Measurements from ENCODE around the gene KCNQ5. TPM values are rescaled to one million over a fixed set of nuclear protein-coding genes. Genes with fewer than 3 reads are reported as not detected.

The KCNQ5 gene
- total RNA-seq, 4 donors from 2014 or later, result 0.30 to 0.57 (median 0.42) TPM; not detected in 1

GRCh38 chr6:72798196-72798595, 176.3 kb downstream of the KCNQ5 start:
- no peak for DNase-seq (ENCODE audit: low spot score in 2 of 2)
- Histone ChIP-seq H3K36me3 (no peaks in the 10 kb centered on the region), H3K9me3 (no peaks in the 10 kb centered on the region), H3K4me1 (no peaks in the 10 kb centered on the region), H3K27ac (no peak overlapping the region), H3K4me3 (no peak overlapping the region), H3K27me3 (no peaks in the 10 kb centered on the region)
- TF ChIP-seq EP300 (IDR thresholded peaks at IDR 0.05), result no peak
- TF ChIP-seq POLR2A (IDR thresholded peaks at IDR 0.05), result no peak
- TF ChIP-seq, protein P1, sequence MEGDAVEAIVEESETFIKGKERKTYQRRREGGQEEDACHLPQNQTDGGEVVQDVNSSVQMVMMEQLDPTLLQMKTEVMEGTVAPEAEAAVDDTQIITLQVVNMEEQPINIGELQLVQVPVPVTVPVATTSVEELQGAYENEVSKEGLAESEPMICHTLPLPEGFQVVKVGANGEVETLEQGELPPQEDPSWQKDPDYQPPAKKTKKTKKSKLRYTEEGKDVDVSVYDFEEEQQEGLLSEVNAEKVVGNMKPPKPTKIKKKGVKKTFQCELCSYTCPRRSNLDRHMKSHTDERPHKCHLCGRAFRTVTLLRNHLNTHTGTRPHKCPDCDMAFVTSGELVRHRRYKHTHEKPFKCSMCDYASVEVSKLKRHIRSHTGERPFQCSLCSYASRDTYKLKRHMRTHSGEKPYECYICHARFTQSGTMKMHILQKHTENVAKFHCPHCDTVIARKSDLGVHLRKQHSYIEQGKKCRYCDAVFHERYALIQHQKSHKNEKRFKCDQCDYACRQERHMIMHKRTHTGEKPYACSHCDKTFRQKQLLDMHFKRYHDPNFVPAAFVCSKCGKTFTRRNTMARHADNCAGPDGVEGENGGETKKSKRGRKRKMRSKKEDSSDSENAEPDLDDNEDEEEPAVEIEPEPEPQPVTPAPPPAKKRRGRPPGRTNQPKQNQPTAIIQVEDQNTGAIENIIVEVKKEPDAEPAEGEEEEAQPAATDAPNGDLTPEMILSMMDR (IDR thresholded peaks at IDR 0.05), result no peak
- TF ChIP-seq POLR2AphosphoS5 (IDR thresholded peaks at IDR 0.05), result no peak
- WGBS, result 66% methylated on average over 2 of the region's 2 CpGs

DNA sequence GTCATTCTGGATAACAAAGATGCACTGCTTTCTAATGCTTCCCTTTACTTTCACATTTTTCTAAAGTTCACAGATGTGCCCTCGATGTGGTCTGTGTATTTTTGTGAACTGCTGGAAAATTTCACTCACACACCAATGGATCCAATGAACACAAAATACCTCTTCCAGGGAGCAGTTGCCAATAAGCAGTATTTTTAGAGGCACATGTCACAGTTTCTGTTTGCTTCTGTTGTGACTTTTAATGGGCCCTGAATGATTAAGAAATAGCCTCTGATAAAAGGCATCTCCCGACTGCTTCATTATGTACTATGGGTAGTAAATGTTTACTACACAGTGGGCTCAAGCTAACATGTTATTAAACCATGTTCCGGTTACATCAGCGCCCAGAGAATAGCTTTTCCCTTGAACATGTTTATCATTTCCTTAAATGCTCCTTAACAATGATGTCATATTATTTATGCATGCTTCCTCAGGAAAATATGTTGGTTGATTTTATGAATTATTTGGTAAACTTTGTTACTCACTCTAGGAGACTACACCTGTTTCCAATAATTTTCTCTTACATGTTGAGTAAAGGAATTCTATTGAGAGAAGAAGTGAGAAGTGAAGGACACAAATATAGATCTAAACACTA, 188.0 kb downstream of the KCNQ5 start:
- no peak for DNase-seq (ENCODE audit: low spot score in 2 of 2)
- Histone ChIP-seq H3K27ac (no peak overlapping the region), H3K9me3 (no peaks in the 10 kb centered on the region), H3K36me3 (no peaks in the 10 kb centered on the region), H3K4me3 (no peak overlapping the region), H3K4me1 (no peaks in the 10 kb centered on the region), H3K27me3 (no peaks in the 10 kb centered on the region)
- TF ChIP-seq EP300 (IDR thresholded peaks at IDR 0.05) (no peak), POLR2AphosphoS5 (IDR thresholded peaks at IDR 0.05) (no peak), POLR2A (IDR thresholded peaks at IDR 0.05) (no peak)
- TF ChIP-seq, protein P1 (IDR thresholded peaks at IDR 0.05), result no peak
- 60% methylated on average over 4 of the region's 4 CpGs for WGBS

DNA sequence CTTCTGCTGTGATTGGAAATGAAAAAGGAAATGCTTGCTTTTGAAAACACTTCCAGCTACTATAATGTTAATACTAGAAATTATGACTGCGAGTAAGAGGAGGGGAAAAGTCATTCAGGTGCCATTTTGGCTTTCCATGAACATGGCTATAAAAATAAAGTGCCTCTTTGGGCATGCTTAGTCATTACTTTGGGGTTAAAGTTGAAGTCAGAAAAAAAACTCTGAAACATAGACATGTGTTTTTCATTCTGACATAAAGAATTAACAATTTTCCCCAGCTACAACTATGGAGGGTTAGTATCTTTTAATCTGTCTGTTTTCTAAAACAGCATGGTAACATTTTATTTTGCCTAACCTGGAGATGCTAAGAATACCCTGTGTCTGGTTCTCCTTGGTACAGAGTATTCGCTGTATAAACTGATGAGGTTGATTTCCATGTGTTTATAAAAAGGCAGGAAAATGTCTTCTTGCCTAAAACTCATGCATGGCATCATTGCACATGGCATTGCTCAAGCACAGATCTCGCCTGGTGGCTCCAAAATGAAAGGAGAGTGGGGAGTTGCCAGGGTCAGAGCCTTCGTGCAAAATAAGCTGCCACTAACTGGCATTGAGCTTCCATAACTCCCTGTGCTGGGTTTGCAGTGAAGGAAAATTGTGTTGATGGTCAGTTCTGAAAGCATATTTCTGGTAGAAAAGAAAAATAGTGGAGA, 188.9 kb downstream of the KCNQ5 start:
- TF ChIP-seq EP300 (IDR thresholded peaks at IDR 0.05) (no peak), POLR2AphosphoS5 (IDR thresholded peaks at IDR 0.05) (no peak), POLR2A (IDR thresholded peaks at IDR 0.05) (no peak)
- TF ChIP-seq, protein P1 (IDR thresholded peaks at IDR 0.05), result no peak
- 71% methylated on average over 4 of the region's 4 CpGs for WGBS
- Histone ChIP-seq H3K4me1 (no peaks in the 10 kb centered on the region), H3K27ac (no peak overlapping the region), H3K27me3 (no peaks in the 10 kb centered on the region), H3K4me3 (no peak overlapping the region), H3K9me3 (no peaks in the 10 kb centered on the region), H3K36me3 (no peaks in the 10 kb centered on the region)
- DNase-seq (ENCODE audit: low spot score in 2 of 2), result no peak

GRCh38 chr6:72811971-72812421, 190.1 kb downstream of the KCNQ5 start:
- Histone ChIP-seq H3K27ac (no peak overlapping the region), H3K36me3 (no peaks in the 10 kb centered on the region), H3K9me3 (no peaks in the 10 kb centered on the region), H3K27me3 (no peaks in the 10 kb centered on the region), H3K4me3 (no peak overlapping the region), H3K4me1 (no peaks in the 10 kb centered on the region)
- TF ChIP-seq POLR2AphosphoS5 (IDR thresholded peaks at IDR 0.05) (no peak), POLR2A (IDR thresholded peaks at IDR 0.05) (no peak), EP300 (IDR thresholded peaks at IDR 0.05) (no peak)
- TF ChIP-seq, protein P1 (IDR thresholded peaks at IDR 0.05), result no peak
- WGBS, result 67% methylated on average over 6 of the region's 6 CpGs
- DNase-seq (ENCODE audit: low spot score in 2 of 2), result no peak

GRCh38 chr6:72813807-72814596, 192.1 kb downstream of the KCNQ5 start:
- Histone ChIP-seq H3K4me3 (no peak overlapping the region), H3K27me3 (no peaks in the 10 kb centered on the region), H3K4me1 (no peaks in the 10 kb centered on the region), H3K9me3 (no peaks in the 10 kb centered on the region), H3K36me3 (no peaks in the 10 kb centered on the region), H3K27ac (no peak overlapping the region)
- DNase-seq (ENCODE audit: low spot score in 2 of 2), result no peak
- WGBS, result 69% methylated on average over 7 of the region's 7 CpGs
- TF ChIP-seq POLR2AphosphoS5 (IDR thresholded peaks at IDR 0.05), result no peak
- no peak for TF ChIP-seq EP300 (IDR thresholded peaks at IDR 0.05)
- no peak for TF ChIP-seq POLR2A (IDR thresholded peaks at IDR 0.05)
- TF ChIP-seq, protein P1 (IDR thresholded peaks at IDR 0.05), result no peak

Measured in suprapubic skin (tissue), 4 donors.